ENCODE data around the gene TBX4. TPM values are rescaled to one million over a fixed set of nuclear protein-coding genes. Genes with fewer than 3 reads are reported as not detected.

The TBX4 gene
- total and polyA plus RNA-seq, 2 of the 13 experiments (the other 11 are each of a cell fraction or from before 2014, with no cell fraction given): 0.11 to 1.1 TPM

- TF ChIP-seq ZHX2 (IDR thresholded peaks at IDR 0.05; ENCODE audit: low read depth) (no peak), ZHX2 (CRISPR knock-in tag; IDR thresholded peaks at IDR 0.05; ENCODE audit: borderline replicate concordance) (no peak), FOSL1 (CRISPR knock-in tag; IDR thresholded peaks at IDR 0.05; ENCODE audit: borderline replicate concordance) (peak; percentile 38; the same call in 1 of the 2 replicates), DMAP1 (CRISPR knock-in tag; IDR thresholded peaks at IDR 0.05) (no peak), TEAD3 (CRISPR knock-in tag; optimal IDR thresholded peaks at IDR 0.05; ENCODE audit: borderline replicate concordance) (peak; percentile 22), ZBTB7A (CRISPR knock-in tag; IDR thresholded peaks at IDR 0.05) (no peak), SOX5 (CRISPR knock-in tag; IDR thresholded peaks at IDR 0.05; ENCODE audit: borderline replicate concordance) (peak; percentile 79), HNRNPK (IDR thresholded peaks at IDR 0.05; ENCODE audit: low read depth, low read length, poor library complexity, severe bottlenecking) (no peak), SRSF1 (optimal IDR thresholded peaks at IDR 0.05; ENCODE audit: low read depth, low read length) (no peak), PATZ1 (CRISPR knock-in tag; IDR thresholded peaks at IDR 0.05) (peak; percentile 82), DPF2 (CRISPR knock-in tag; IDR thresholded peaks at IDR 0.05; ENCODE audit: borderline replicate concordance, low read depth) (peak; percentile 87), ZFP91 (CRISPR knock-in tag; IDR thresholded peaks at IDR 0.05; ENCODE audit: borderline replicate concordance) (no peak), MIER3 (CRISPR knock-in tag; IDR thresholded peaks at IDR 0.05; ENCODE audit: borderline replicate concordance) (peak; percentile 77; the same call in 1 of the 2 replicates), ARNTL (CRISPR knock-in tag; IDR thresholded peaks at IDR 0.05) (no peak)
Observed at GRCh38 chr17:61460796-61461585, 8.8 kb downstream of the TBX4 start (continued).

Measured in HepG2 (cell line).